Stimulated activated CD4-positive, alpha-beta T cell treated with anti-CD3 and anti-CD28 coated beads, TNF-alpha, amount 100 ng/mL, for 48 hours (primary cell): ENCODE results near the gene CLOCK.

Experiments used
- DNase-seq, 3 donors: peaks; one replicate each; pipeline ENCODE4 v3.0.0-alpha.2; 2020; ENCODE audit warnings: low read depth in 3 of 3

The CLOCK gene

GRCh38 chr4:55475394-55476243 is 71.1 kb downstream of the CLOCK start:
- DNase-seq: peak in 1 of 3 donors; percentile 0

GRCh38 chr4:55469979-55470378 is 76.7 kb downstream of the CLOCK start:
- DNase-seq: no peak

GRCh38 chr4:55468724-55469123 is 78.0 kb downstream of the CLOCK start:
- DNase-seq: no peak

- no peak for DNase-seq
Observed at GRCh38 chr4:55466001-55466400, 80.7 kb downstream of the CLOCK start.

GRCh38 chr4:55458611-55459010 is 88.1 kb downstream of the CLOCK start:
- no peak for DNase-seq

- DNase-seq: no peak
Observed at GRCh38 chr4:55458164-55458563, 88.5 kb downstream of the CLOCK start.

GRCh38 chr4:55450566-55450965 is 96.1 kb downstream of the CLOCK start:
- DNase-seq: no peak

GRCh38 chr4:55447831-55448230 is 98.9 kb downstream of the CLOCK start:
- DNase-seq: no peak

GRCh38 chr4:55447108-55447708 is 99.5 kb downstream of the CLOCK start:
- no peak for DNase-seq

GRCh38 chr4:55446578-55446922 is 100.2 kb downstream of the CLOCK start:
- no peak for DNase-seq

- no peak for DNase-seq
Observed at GRCh38 chr4:55445921-55446577, 100.7 kb downstream of the CLOCK start.

GRCh38 chr4:55444827-55445226 is 101.9 kb downstream of the CLOCK start:
- no peak for DNase-seq

- no peak for DNase-seq
Observed at GRCh38 chr4:55442541-55442940, 104.2 kb downstream of the CLOCK start.

GRCh38 chr4:55440786-55441185 is 105.9 kb downstream of the CLOCK start:
- no peak for DNase-seq

GRCh38 chr4:55439023-55439422 is 107.7 kb downstream of the CLOCK start:
- DNase-seq: no peak

- no peak for DNase-seq
Observed at GRCh38 chr4:55438314-55438713, 108.4 kb downstream of the CLOCK start.

GRCh38 chr4:55437823-55438222 is 108.9 kb downstream of the CLOCK start:
- no peak for DNase-seq

- DNase-seq: no peak
Observed at GRCh38 chr4:55437356-55437796, 109.3 kb downstream of the CLOCK start.

- peak in 1 of 3 donors; percentile 4 for DNase-seq
Observed at GRCh38 chr4:55435141-55435841, 111.4 kb downstream of the CLOCK start.

- no peak for DNase-seq
Observed at GRCh38 chr4:55431710-55432336, 114.9 kb downstream of the CLOCK start.

GRCh38 chr4:55424791-55425190 is 121.9 kb downstream of the CLOCK start:
- DNase-seq: no peak

- DNase-seq: no peak
Observed at GRCh38 chr4:55416176-55416575, 130.5 kb downstream of the CLOCK start.
